ENCODE results near the gene USP37. TPM values are rescaled to one million over a fixed set of nuclear protein-coding genes. Genes with fewer than 3 reads are reported as not detected.

The USP37 gene
- total RNA-seq, 4 donors from 2014 or later = 6.7 to 15.0 (median 8.5) TPM

DNA sequence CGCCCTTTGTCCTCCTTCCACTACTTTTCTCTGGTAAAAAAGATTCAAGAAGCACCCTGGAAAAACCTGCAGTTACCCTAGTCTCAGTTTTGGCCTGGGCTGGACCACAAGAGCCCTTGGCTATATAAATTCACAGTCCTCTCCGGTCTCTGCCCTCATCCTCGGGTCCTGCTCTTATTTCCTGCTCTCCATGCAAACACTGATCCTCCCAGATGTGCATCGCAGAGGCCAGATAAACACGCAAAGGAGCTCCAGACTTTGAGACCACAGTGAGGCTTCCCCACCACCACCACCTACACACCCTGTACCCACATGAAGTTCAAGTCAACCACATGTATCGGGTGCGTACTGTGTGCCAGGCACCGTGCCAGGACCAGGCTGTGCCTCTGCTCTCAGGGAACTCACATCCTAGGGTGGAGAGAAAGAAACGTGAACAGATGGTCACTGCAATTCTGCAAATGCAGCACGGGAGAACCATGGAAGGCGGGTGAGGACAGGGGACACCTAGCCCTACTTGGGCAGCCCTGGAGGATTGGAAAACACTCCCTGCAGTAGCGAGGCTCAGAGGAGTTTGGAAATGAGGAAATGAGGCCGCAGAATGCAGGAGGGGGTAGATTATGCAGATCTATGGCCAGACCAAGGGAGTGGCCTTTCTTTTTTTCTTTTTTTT is 161.1 kb downstream of the USP37 start:
- peaks cover 40 to 57% (median 55%) of the 10 kb centered on the region in 4 donors for H3K4me1 ChIP-seq

DNA sequence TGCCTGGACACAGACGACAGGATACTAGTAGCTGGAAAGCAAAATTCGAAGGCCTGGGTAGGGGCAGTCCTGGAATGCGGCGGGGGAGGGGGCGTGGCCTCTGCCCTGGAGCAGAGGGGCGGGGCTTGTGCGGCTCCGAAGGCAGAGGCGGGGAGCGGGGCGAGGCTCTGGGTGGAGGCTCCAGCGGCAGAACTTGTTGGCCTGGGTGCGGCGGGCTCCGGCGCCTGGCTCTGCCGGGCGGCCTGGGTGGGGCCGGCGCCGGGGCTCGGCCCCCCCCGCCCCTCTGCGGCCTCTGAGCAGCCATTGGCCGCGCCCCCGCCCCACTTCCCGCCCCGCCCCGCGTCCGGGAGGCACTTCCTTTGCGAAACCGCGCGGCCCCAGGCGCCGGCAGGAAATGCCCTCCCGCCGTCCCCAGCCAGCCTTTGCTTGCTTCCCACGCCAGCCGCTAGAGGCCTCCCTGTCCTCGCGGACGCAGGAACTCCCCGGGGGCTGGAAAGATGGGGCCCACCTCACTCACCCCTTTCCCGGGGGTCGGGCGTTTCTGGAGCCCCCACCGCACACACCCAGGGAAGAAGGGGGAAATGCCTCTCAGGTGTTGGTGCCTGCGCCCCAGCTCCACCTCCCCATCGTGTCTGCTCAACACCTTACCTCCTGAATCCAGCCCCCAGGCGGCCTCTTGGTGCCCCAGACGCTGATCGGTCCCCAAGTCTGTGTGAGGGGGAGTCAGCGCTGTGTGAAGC is 161.8 kb downstream of the USP37 start:
- Histone ChIP-seq H3K4me1 (peaks cover 47 to 64% (median 62%) of the 10 kb centered on the region in 4 donors), H3K27ac (replicated peaks in 1 of 4) (peak overlapping the region; percentile 81 to 90 (median 88)), H3K36me3 (peaks cover 26 to 40% (median 38%) of the 10 kb centered on the region in 4 donors), H3K4me3 (peak overlapping the region; percentile 51 to 62 (median 56)), H3K9me3 (no peaks in the 10 kb centered on the region), H3K27me3 (no peaks in the 10 kb centered on the region)
- intact Hi-C loops (cut with DNase I) = loop anchor here (5.0 kb wide), 3 partner anchors 61 to 256 kb away; partner anchors contain the start of genes CNOT9 and USP37
- DNase-seq (ENCODE audit: extremely low spot score) = peak; percentile 98
- TF ChIP-seq POLR2A (IDR thresholded peaks at IDR 0.05; ENCODE audit: low read depth) = no peak
- TF ChIP-seq EP300 (IDR thresholded peaks at IDR 0.05) = no peak
- TF ChIP-seq, protein P1, sequence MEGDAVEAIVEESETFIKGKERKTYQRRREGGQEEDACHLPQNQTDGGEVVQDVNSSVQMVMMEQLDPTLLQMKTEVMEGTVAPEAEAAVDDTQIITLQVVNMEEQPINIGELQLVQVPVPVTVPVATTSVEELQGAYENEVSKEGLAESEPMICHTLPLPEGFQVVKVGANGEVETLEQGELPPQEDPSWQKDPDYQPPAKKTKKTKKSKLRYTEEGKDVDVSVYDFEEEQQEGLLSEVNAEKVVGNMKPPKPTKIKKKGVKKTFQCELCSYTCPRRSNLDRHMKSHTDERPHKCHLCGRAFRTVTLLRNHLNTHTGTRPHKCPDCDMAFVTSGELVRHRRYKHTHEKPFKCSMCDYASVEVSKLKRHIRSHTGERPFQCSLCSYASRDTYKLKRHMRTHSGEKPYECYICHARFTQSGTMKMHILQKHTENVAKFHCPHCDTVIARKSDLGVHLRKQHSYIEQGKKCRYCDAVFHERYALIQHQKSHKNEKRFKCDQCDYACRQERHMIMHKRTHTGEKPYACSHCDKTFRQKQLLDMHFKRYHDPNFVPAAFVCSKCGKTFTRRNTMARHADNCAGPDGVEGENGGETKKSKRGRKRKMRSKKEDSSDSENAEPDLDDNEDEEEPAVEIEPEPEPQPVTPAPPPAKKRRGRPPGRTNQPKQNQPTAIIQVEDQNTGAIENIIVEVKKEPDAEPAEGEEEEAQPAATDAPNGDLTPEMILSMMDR (IDR thresholded peaks at IDR 0.05) = peak; percentile 74 to 87 (median 77)
- TF ChIP-seq POLR2AphosphoS5 (IDR thresholded peaks at IDR 0.05) = peak; percentile 68 to 77
- WGBS = under 1% methylated on average over 35 of the region's 56 CpGs

More for the DNA sequence above, 161.1 kb downstream of the USP37 start:
- 10% methylated on average over 12 of the region's 13 CpGs for WGBS
- TF ChIP-seq POLR2AphosphoS5 (IDR thresholded peaks at IDR 0.05) (peak; percentile 56 to 79), POLR2A (IDR thresholded peaks at IDR 0.05; ENCODE audit: low read depth) (no peak), EP300 (IDR thresholded peaks at IDR 0.05) (no peak)
- TF ChIP-seq, protein P1 (IDR thresholded peaks at IDR 0.05) = no peak
- no peaks in the 10 kb centered on the region for H3K9me3 ChIP-seq
- H3K27me3 ChIP-seq = no peaks in the 10 kb centered on the region
- intact Hi-C loops (cut with DNase I) = loop anchor here (5.0 kb wide), 3 partner anchors 60 to 255 kb away; partner anchors contain the start of genes CNOT9 and USP37
- peak; percentile 93 for DNase-seq (ENCODE audit: extremely low spot score)
- H3K4me3 ChIP-seq = peak overlapping the region; percentile 51 to 62 (median 56)
- peaks cover 24 to 33% (median 31%) of the 10 kb centered on the region in 4 donors for H3K36me3 ChIP-seq
- H3K27ac ChIP-seq (replicated peaks in 1 of 4) = peak overlapping the region; percentile 81 to 90 (median 88)

DNA sequence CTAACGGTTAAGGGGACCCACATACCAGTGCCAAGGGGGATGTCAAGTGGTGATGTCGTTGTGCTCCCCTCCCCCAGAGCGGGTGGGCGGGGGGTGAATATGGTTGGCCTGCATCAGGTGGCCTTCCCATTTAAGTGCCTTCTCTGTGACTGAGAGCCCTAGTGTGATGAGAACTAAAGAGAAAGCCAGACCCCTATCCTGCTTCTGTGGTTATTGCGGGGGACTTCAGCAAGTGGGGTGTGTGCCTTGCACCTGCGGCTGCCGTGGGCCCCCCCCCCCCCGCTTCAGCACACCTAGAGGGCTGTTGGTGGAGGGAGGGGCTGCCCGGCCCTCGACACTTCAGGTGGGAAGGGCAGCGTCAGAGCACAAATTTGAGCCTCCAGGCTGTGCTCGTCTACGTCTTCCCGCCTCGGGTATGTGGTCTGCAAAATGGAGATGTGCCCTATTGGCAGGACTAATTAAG is 162.4 kb downstream of the USP37 start:
- DNase-seq (ENCODE audit: extremely low spot score) = no peak
- no peaks in the 10 kb centered on the region for H3K9me3 ChIP-seq
- peak overlapping the region; percentile 51 to 62 (median 56) for H3K4me3 ChIP-seq
- peak overlapping the region; percentile 81 to 90 (median 86) for H3K27ac ChIP-seq (replicated peaks in 1 of 4)
- peaks cover 26 to 41% (median 41%) of the 10 kb centered on the region in 4 donors for H3K36me3 ChIP-seq
- WGBS = 0% methylated on average over 5 of the region's 15 CpGs
- intact Hi-C loops (cut with DNase I) = loop anchor here (5.0 kb wide), 3 partner anchors 62 to 257 kb away; partner anchors contain the start of genes CNOT9 and USP37
- H3K27me3 ChIP-seq = no peaks in the 10 kb centered on the region
- H3K4me1 ChIP-seq = peaks cover 53 to 70% (median 68%) of the 10 kb centered on the region in 4 donors
- TF ChIP-seq, protein P1 (IDR thresholded peaks at IDR 0.05) = no peak
- TF ChIP-seq POLR2A (IDR thresholded peaks at IDR 0.05; ENCODE audit: low read depth) (no peak), EP300 (IDR thresholded peaks at IDR 0.05) (no peak), POLR2AphosphoS5 (IDR thresholded peaks at IDR 0.05) (no peak)

DNA sequence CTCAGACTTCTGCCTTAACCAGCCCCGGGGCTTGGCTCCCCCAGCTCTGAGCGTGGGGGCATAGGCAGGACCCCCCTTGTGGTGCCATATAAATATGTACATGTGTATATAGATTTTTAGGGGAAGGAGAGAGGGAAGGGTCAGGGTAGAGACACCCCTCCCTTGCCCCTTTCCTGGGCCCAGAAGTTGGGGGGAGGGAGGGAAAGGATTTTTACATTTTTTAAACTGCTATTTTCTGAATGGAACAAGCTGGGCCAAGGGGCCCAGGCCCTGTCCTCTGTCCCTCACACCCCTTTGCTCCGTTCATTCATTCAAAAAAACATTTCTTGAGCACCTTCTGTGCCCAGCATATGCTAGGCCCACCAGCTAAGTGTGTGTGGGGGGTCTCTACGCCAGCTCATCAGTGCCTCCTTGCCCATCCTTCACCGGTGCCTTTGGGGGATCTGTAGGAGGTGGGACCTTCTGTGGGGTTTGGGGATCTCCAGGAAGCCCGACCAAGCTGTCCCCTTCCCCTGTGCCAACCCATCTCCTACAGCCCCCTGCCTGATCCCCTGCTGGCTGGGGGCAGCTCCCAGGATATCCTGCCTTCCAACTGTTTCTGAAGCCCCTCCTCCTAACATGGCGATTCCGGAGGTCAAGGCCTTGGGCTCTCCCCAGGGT is 162.9 kb downstream of the USP37 start:
- peak overlapping the region; percentile 81 to 90 (median 86) for H3K27ac ChIP-seq (replicated peaks in 1 of 4)
- intact Hi-C loops (cut with DNase I) = loop anchor here (5.0 kb wide), 3 partner anchors 62 to 257 kb away; partner anchors contain the start of genes CNOT9 and USP37
- TF ChIP-seq POLR2A (IDR thresholded peaks at IDR 0.05; ENCODE audit: low read depth) = no peak
- TF ChIP-seq, protein P1 (IDR thresholded peaks at IDR 0.05) = no peak
- TF ChIP-seq POLR2AphosphoS5 (IDR thresholded peaks at IDR 0.05) = no peak
- TF ChIP-seq EP300 (IDR thresholded peaks at IDR 0.05) = no peak
- H3K4me1 ChIP-seq = peaks cover 53 to 73% (median 68%) of the 10 kb centered on the region in 4 donors
- no peaks in the 10 kb centered on the region for H3K27me3 ChIP-seq
- H3K4me3 ChIP-seq = peak overlapping the region; percentile 51 to 62 (median 56)
- no peaks in the 10 kb centered on the region for H3K9me3 ChIP-seq
- peaks cover 26 to 41% (median 41%) of the 10 kb centered on the region in 4 donors for H3K36me3 ChIP-seq
- DNase-seq (ENCODE audit: extremely low spot score) = no peak
- WGBS = 62% methylated on average over 6 of the region's 8 CpGs

All from esophagus muscularis mucosa (tissue), 4 donors.